ENCODE measurements around the gene PFDN4. TPM values are rescaled to one million over a fixed set of nuclear protein-coding genes. Genes with fewer than 3 reads are reported as not detected.
"Not testable (repeated sequence)": the region's sequence is repeated elsewhere in the genome, so short reads cannot be mapped to it uniquely, and the experiment has no call there.

The PFDN4 gene
- total and polyA plus RNA-seq, 2 donors (not counting 1 experiment from before 2014, with no cell fraction given) = 9.1 to 16.8 TPM

- H3K27ac ChIP-seq (ENCODE audit: low read length in 2 of 2); H3K4me2 ChIP-seq (replicated peaks; ENCODE audit: low read depth, low read length, poor library complexity, severe bottlenecking); H3K4me1 ChIP-seq (ENCODE audit: control insufficient read depth in 2 of 2, insufficient read depth in 2 of 2, low read length in 2 of 2); H3K9ac ChIP-seq (ENCODE audit: low read length); CTCF ChIA-PET; H3K36me3 ChIP-seq (replicated peaks in 1 of 2; ENCODE audit: control extremely low read depth in 1 of 2, control insufficient read depth in 1 of 2, extremely low read depth in 1 of 2, insufficient read depth in 2 of 2, low read length in 1 of 2); H3K4me3 ChIP-seq (ENCODE audit: control extremely low read depth in 1 of 5, extremely low read depth in 1 of 5, insufficient read depth in 1 of 5, low read depth in 2 of 5, low read length in 4 of 5); H3K9me3 ChIP-seq (ENCODE audit: control extremely low read depth in 1 of 3, control insufficient read depth in 2 of 3, insufficient read depth in 1 of 3, low read length in 2 of 3); H3K27ac Mint-ChIP-seq; H2AFZ ChIP-seq (ENCODE audit: insufficient read depth, low read depth, low read length, poor library complexity, severe bottlenecking); intact Hi-C loops (cut with micrococcal nuclease); DNase-seq; H3K4me3 Mint-ChIP-seq; H3K27me3 ChIP-seq (replicated peaks in 1 of 4; ENCODE audit: control extremely low read depth in 1 of 4, control insufficient read depth in 3 of 4, insufficient read depth in 4 of 4, low read length in 3 of 4); H3K4me1 Mint-ChIP-seq; H3K27me3 Mint-ChIP-seq; H3K79me2 ChIP-seq (ENCODE audit: control insufficient read depth, insufficient read depth, low read length); ATAC-seq (ENCODE audit: low read depth); H3K9me3 Mint-ChIP-seq (ENCODE audit: insufficient read depth); H4K20me1 ChIP-seq (ENCODE audit: control insufficient read depth, insufficient read depth, low read length, poor library complexity, severe bottlenecking): not testable (repeated sequence)
- WGBS (ENCODE audit: insufficient coverage) = 100% methylated on average over 2 of the region's 4 CpGs
- POLR2A ChIA-PET = interaction anchor here (0.7 kb wide), 1 partner anchor 424 kb away, joined by 7 read pairs; no protein-coding TSS in a partner anchor
These were observed 40.8 kb downstream of the PFDN4 start for GRCh38 chr20:54248705-54249104.

GRCh38 chr20:54250691-54251090 is 42.8 kb downstream of the PFDN4 start:
- Histone ChIP-seq H3K27ac (ENCODE audit: low read length in 2 of 2) (no peak overlapping the region), H3K9ac (ENCODE audit: low read length) (no peak overlapping the region), H4K20me1 (ENCODE audit: control insufficient read depth, insufficient read depth, low read length, poor library complexity, severe bottlenecking) (no peaks in the 10 kb centered on the region), H3K36me3 (replicated peaks in 1 of 2; ENCODE audit: control extremely low read depth in 1 of 2, control insufficient read depth in 1 of 2, extremely low read depth in 1 of 2, insufficient read depth in 2 of 2, low read length in 1 of 2) (no peaks in the 10 kb centered on the region), H3K4me2 (replicated peaks; ENCODE audit: low read depth, low read length, poor library complexity, severe bottlenecking) (no peak overlapping the region), H3K27me3 (replicated peaks in 1 of 4; ENCODE audit: control extremely low read depth in 1 of 4, control insufficient read depth in 3 of 4, insufficient read depth in 4 of 4, low read length in 3 of 4) (no peaks in the 10 kb centered on the region), H3K79me2 (ENCODE audit: control insufficient read depth, insufficient read depth, low read length) (no peaks in the 10 kb centered on the region), H3K4me1 (ENCODE audit: control insufficient read depth in 2 of 2, insufficient read depth in 2 of 2, low read length in 2 of 2) (no peaks in the 10 kb centered on the region), H3K9me3 (ENCODE audit: control extremely low read depth in 1 of 3, control insufficient read depth in 2 of 3, insufficient read depth in 1 of 3, low read length in 2 of 3) (no peaks in the 10 kb centered on the region), H2AFZ (ENCODE audit: insufficient read depth, low read depth, low read length, poor library complexity, severe bottlenecking) (no peak overlapping the region), H3K4me3 (ENCODE audit: control extremely low read depth in 1 of 5, extremely low read depth in 1 of 5, insufficient read depth in 1 of 5, low read depth in 2 of 5, low read length in 4 of 5) (no peak overlapping the region)
- no peak for DNase-seq
- Mint-ChIP-seq H3K27me3 (no peaks in the 10 kb centered on the region), H3K9me3 (ENCODE audit: insufficient read depth) (no peaks in the 10 kb centered on the region), H3K4me3 (no peak overlapping the region), H3K27ac (no peak overlapping the region), H3K4me1 (no peaks in the 10 kb centered on the region)
- intact Hi-C loops (cut with micrococcal nuclease) = no loop called here
- TF ChIP-seq CTCF (IDR thresholded peaks at IDR 0.05) = no peak
- TF ChIP-seq EZH2 (IDR thresholded peaks at IDR 0.05; ENCODE audit: borderline replicate concordance, insufficient read depth, low read depth, low read length, poor library complexity, severe bottlenecking) = no peak
- no peak for ATAC-seq (ENCODE audit: low read depth)
- WGBS (ENCODE audit: insufficient coverage) = 100% methylated on average over 2 of the region's 10 CpGs
- POLR2A ChIA-PET = no interaction called here
- CTCF ChIA-PET = no interaction called here
